ENCODE data around the gene HOTAIR.

DNA sequence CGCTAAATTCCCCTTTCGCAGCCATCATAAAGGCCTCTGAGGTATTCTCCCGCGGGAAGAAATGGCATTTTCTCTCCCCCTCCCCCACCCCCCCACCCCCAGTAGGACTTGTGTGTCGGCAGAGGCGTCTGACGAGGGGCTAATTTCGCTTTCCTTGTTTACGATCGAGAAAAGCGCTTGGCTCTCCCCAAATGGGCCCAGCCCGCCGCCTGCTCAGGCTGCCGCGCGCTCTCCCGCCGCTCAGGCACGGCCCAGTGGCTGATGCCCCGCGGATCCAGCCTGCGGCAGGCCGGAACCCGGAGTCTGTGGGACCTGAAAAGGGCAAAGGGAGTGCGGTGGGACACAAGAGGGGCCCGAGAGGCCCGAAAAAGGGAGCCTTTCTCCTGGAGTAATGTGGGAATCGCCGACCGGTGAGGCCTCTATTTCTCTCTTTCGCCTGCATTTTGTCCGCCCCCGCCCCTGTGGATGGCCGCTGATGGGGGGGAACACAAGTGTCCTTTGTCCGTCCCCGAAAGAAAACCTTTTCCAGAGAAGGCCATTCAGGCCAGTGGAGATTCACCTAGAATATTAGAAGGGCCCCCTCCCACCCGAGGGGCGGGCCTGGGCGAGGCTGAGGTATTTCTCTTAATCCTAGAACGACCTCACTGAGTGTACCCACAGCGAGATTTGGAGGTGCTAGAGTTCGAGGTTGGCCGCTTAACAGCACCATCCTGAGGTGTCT, 44.5 kb upstream of the HOTAIR start:
- TF ChIP-seq, protein P1, sequence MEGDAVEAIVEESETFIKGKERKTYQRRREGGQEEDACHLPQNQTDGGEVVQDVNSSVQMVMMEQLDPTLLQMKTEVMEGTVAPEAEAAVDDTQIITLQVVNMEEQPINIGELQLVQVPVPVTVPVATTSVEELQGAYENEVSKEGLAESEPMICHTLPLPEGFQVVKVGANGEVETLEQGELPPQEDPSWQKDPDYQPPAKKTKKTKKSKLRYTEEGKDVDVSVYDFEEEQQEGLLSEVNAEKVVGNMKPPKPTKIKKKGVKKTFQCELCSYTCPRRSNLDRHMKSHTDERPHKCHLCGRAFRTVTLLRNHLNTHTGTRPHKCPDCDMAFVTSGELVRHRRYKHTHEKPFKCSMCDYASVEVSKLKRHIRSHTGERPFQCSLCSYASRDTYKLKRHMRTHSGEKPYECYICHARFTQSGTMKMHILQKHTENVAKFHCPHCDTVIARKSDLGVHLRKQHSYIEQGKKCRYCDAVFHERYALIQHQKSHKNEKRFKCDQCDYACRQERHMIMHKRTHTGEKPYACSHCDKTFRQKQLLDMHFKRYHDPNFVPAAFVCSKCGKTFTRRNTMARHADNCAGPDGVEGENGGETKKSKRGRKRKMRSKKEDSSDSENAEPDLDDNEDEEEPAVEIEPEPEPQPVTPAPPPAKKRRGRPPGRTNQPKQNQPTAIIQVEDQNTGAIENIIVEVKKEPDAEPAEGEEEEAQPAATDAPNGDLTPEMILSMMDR (IDR thresholded peaks at IDR 0.05): no peak
- no peak for TF ChIP-seq POLR2A (IDR thresholded peaks at IDR 0.05)
